ENCODE results near the gene GSDMA. TPM values are rescaled to one million over a fixed set of nuclear protein-coding genes. Genes with fewer than 3 reads are reported as not detected.

GSDMA gene
- polyA plus RNA-seq, 1 experiment: not detected

DNA sequence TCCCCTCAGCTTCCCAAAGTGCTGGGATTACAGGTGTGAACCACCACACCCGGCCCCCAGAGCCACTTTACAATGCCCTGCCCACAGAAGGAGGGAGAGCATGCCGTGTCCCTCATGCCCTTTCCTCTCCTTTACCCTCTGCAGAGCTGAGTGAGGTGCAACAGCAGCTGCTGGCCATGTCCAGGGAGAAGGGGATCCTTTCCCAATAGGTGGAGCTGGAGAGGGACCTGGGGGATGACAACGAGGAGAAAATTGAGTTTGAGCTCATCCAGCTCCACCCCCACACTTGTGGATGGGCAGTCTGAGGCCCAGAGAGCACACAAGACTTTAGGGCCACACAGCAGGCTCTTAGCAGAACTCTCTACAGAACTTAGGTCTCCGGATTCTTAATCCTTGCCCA, 7.9 kb upstream of the GSDMA start:
- Histone ChIP-seq H3K36me3 (ENCODE audit: control insufficient read depth, insufficient read depth, low read length) (no peaks in the 10 kb centered on the region), H3K4me3 (ENCODE audit: low read depth, low read length) (no peak overlapping the region), H3K27me3 (ENCODE audit: control insufficient read depth, insufficient read depth, low read length) (no peaks in the 10 kb centered on the region)
- ChIA-PET POLR2A (interaction anchor here (0.6 kb wide), 1 partner anchor 101 kb away, joined by 24 read pairs; no protein-coding TSS in a partner anchor), CTCF (interaction anchor here (0.5 to 2.7 kb wide), 4 partner anchors 16 to 82 kb away, joined by 3 to 22 read pairs (median 6); partner anchors contain the start of gene PSMD3)
- DNase-seq (ENCODE audit: low read depth): no peak
- TF ChIP-seq, protein P1, sequence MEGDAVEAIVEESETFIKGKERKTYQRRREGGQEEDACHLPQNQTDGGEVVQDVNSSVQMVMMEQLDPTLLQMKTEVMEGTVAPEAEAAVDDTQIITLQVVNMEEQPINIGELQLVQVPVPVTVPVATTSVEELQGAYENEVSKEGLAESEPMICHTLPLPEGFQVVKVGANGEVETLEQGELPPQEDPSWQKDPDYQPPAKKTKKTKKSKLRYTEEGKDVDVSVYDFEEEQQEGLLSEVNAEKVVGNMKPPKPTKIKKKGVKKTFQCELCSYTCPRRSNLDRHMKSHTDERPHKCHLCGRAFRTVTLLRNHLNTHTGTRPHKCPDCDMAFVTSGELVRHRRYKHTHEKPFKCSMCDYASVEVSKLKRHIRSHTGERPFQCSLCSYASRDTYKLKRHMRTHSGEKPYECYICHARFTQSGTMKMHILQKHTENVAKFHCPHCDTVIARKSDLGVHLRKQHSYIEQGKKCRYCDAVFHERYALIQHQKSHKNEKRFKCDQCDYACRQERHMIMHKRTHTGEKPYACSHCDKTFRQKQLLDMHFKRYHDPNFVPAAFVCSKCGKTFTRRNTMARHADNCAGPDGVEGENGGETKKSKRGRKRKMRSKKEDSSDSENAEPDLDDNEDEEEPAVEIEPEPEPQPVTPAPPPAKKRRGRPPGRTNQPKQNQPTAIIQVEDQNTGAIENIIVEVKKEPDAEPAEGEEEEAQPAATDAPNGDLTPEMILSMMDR (IDR thresholded peaks at IDR 0.05; ENCODE audit: insufficient read depth, low read depth, low read length): no peak

DNA sequence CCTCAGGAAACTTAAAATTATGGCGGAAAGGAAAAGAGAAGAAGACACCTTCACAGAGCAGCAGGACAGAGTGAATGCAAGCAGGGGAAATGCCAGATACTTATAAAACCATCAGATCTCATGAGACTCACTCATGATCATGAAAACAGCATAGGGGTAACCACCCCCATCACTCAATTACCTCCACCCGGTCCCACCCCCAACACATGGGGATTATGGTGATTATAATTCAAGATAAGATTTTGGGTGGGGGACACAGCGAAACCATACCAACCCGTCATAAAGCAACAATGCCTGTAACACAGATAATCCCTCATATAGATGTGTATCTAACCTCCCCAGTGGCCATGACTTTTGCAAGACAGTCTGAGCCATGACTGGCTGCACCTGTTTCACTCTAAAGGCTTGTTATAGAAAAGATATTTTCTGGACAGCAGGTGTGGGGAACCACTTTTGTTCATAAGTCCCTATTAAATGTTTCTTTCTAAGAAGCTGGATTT, 7.0 kb upstream of the GSDMA start:
- ChIA-PET POLR2A (no interaction called here), CTCF (interaction anchor here (2.7 to 4.1 kb wide), 2 partner anchors 24 kb away, joined by 22 to 51 read pairs; partner anchors contain the start of gene PSMD3)
- no peak for DNase-seq (ENCODE audit: low read depth)
- H3K4me3 ChIP-seq (ENCODE audit: low read depth, low read length): no peak overlapping the region
- no peaks in the 10 kb centered on the region for H3K27me3 ChIP-seq (ENCODE audit: control insufficient read depth, insufficient read depth, low read length)
- TF ChIP-seq, protein P1 (IDR thresholded peaks at IDR 0.05; ENCODE audit: insufficient read depth, low read depth, low read length): no peak
- H3K36me3 ChIP-seq (ENCODE audit: control insufficient read depth, insufficient read depth, low read length): no peaks in the 10 kb centered on the region

DNA sequence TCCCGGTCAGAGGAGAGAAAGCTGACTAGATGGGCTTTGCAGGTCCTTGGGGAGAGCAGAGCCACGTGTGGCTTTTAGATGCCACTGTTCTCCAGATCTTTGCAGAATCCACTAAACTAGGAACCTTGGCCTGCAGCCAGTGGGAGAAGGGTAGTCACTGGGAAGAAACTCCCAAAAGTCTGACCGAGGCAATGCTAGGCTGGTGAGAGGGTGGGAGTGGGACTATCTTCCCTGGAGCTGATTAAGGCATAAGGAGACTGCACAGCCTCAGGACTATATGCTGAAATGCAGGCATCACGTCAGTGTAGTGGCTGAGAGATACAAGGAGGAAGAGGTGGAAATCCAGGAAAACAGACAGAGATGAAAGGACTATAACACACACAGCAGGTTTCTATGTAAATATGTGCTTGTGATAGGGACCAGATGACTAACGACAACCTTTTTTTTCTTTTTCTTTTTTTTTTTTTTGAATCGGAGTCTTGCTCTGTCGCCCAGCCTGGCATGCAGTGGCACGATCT, 2.2 kb upstream of the GSDMA start:
- H3K27me3 ChIP-seq (ENCODE audit: control insufficient read depth, insufficient read depth, low read length): peaks cover 4% of the 10 kb centered on the region
- H3K4me3 ChIP-seq (ENCODE audit: low read depth, low read length): no peak overlapping the region
- POLR2A ChIA-PET: no interaction called here
- no peak for DNase-seq (ENCODE audit: low read depth)
- no peaks in the 10 kb centered on the region for H3K36me3 ChIP-seq (ENCODE audit: control insufficient read depth, insufficient read depth, low read length)
- TF ChIP-seq, protein P1 (IDR thresholded peaks at IDR 0.05; ENCODE audit: insufficient read depth, low read depth, low read length): no peak
- CTCF ChIA-PET: interaction anchor here (0.7 to 4.5 kb wide), 3 partner anchors 19 to 23 kb away, joined by 3 to 27 read pairs (median 3); partner anchors contain the start of gene PSMD3

DNA sequence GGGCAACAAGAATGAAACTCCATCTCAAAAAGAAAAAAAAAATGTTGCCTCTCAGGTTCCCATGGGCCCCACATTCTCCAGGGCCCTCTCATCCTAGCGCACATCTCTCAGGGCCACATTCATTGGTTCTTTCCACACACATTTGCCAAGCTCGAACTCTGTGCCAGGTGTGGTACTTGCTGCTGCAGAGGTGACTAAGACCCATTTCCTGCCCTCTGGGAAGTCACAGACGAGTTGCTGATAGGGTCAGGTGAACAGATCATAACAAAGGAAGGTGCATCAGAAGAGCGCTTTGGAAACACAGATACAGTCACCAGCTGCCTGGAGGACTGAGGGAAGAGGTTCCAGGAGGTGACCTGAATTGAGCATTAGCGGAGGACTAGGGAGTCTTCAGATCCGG, 1.0 kb downstream of the GSDMA start:
- Histone ChIP-seq H3K36me3 (ENCODE audit: control insufficient read depth, insufficient read depth, low read length) (no peaks in the 10 kb centered on the region), H3K4me3 (ENCODE audit: low read depth, low read length) (no peak overlapping the region), H3K27me3 (ENCODE audit: control insufficient read depth, insufficient read depth, low read length) (peaks cover 4% of the 10 kb centered on the region)
- CTCF ChIA-PET: interaction anchor here (4.5 kb wide), 1 partner anchor 15 kb away, joined by 27 read pairs; the partner anchor contains the start of gene PSMD3
- POLR2A ChIA-PET: no interaction called here
- DNase-seq (ENCODE audit: low read depth): no peak
- TF ChIP-seq, protein P1 (IDR thresholded peaks at IDR 0.05; ENCODE audit: insufficient read depth, low read depth, low read length): no peak

DNA sequence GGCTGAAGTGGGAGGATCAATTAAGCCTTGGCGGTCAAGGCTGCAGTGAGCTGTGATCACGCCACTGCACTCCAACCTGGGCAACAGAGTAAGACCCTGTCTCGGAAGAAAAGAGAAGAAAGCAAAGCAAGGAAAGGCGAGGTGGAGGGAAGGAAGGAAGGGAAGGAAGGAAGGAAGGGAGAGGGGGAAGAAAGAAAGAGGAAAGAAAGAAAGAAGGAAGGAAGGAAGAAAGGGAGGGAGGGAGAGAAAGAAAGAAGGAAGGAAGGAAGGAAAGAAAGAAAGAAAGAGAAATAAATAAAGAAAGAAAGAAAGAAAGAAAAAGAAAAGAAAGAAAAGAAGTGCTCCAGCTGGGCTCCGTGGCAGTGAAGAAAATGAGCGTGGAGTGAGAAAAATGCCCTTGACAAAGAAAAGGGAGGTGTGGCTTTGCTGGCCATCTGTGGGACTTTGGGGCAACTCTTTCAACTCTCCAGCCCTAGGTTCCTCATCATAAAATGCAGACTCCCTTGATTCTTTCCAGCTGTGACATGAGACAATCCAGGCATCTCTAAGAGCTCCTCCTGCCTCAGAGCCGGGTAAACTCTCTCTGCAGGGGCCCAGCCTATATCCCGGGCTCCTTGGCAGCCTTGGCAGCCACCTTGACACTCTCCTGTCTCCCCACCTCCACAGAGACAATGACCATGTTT, 2.4 kb downstream of the GSDMA start:
- DNase-seq (ENCODE audit: low read depth): no peak
- TF ChIP-seq, protein P1 (IDR thresholded peaks at IDR 0.05; ENCODE audit: insufficient read depth, low read depth, low read length): no peak
- POLR2A ChIA-PET: no interaction called here
- H3K4me3 ChIP-seq (ENCODE audit: low read depth, low read length): no peak overlapping the region
- CTCF ChIA-PET: interaction anchor here (0.9 to 1.6 kb wide), 3 partner anchors 14 to 25 kb away, joined by 3 to 5 read pairs (median 3); partner anchors contain the start of gene PSMD3
- H3K27me3 ChIP-seq (ENCODE audit: control insufficient read depth, insufficient read depth, low read length): peaks cover 5% of the 10 kb centered on the region
- H3K36me3 ChIP-seq (ENCODE audit: control insufficient read depth, insufficient read depth, low read length): no peaks in the 10 kb centered on the region
